ENCODE measurements around the gene ANKRD55. TPM values are rescaled to one million over a fixed set of nuclear protein-coding genes. Genes with fewer than 3 reads are reported as not detected.

The ANKRD55 gene
- total and polyA plus RNA-seq, 2 of the 8 experiments (the other 6 are each of a cell fraction or from before 2014, with no cell fraction given) = not detected

GRCh38 chr5:56105511-56106291, 127.4 kb downstream of the ANKRD55 start (continued):
- no peak for TF ChIP-seq CHD7 (IDR thresholded peaks at IDR 0.05; ENCODE audit: insufficient replicate concordance, low read length)
- TF ChIP-seq SRF (IDR thresholded peaks at IDR 0.05; ENCODE audit: low read depth, low read length) = no peak
- TF ChIP-seq CHD1 (IDR thresholded peaks at IDR 0.05; ENCODE audit: low read depth, low read length) = no peak
- TF ChIP-seq RFX5 (IDR thresholded peaks at IDR 0.05; ENCODE audit: borderline replicate concordance, low read depth, low read length) = no peak
- TF ChIP-seq TAF7 (optimal IDR thresholded peaks at IDR 0.05; ENCODE audit: borderline replicate concordance, low read depth, low read length) = no peak
- TF ChIP-seq BACH1 (IDR thresholded peaks at IDR 0.05; ENCODE audit: low read length) = no peak
- no peak for TF ChIP-seq HDAC2 (IDR thresholded peaks at IDR 0.05; ENCODE audit: borderline replicate concordance in 1 of 2, low read depth in 2 of 2, low read length in 2 of 2)
- TF ChIP-seq GTF2F1 (IDR thresholded peaks at IDR 0.05; ENCODE audit: borderline replicate concordance, low read depth, low read length) = no peak
- TF ChIP-seq RAD21 (IDR thresholded peaks at IDR 0.05 in 1 of 2, conservative IDR thresholded peaks at IDR 0.05 in 1 of 2; ENCODE audit: low read depth in 2 of 2, low read length in 2 of 2) = no peak
- no peak for TF ChIP-seq BRCA1 (IDR thresholded peaks at IDR 0.05; ENCODE audit: low read depth, low read length)
